GM19467 (cell line): ENCODE measurements around the gene LGMN.
"Not testable (repeated sequence)": the region's sequence is repeated elsewhere in the genome, so short reads cannot be mapped to it uniquely, and the experiment has no call there.

ENCODE experiments used
- ATAC-seq: cut with Tn5 transposase; IDR thresholded peaks from one replicate; pipeline ENCODE4 v1.9.1; 2021; ENCODE audit warnings: mild to moderate bottlenecking, moderate library complexity; ENCODE audit not compliant: unreplicated experiment

The LGMN gene

DNA sequence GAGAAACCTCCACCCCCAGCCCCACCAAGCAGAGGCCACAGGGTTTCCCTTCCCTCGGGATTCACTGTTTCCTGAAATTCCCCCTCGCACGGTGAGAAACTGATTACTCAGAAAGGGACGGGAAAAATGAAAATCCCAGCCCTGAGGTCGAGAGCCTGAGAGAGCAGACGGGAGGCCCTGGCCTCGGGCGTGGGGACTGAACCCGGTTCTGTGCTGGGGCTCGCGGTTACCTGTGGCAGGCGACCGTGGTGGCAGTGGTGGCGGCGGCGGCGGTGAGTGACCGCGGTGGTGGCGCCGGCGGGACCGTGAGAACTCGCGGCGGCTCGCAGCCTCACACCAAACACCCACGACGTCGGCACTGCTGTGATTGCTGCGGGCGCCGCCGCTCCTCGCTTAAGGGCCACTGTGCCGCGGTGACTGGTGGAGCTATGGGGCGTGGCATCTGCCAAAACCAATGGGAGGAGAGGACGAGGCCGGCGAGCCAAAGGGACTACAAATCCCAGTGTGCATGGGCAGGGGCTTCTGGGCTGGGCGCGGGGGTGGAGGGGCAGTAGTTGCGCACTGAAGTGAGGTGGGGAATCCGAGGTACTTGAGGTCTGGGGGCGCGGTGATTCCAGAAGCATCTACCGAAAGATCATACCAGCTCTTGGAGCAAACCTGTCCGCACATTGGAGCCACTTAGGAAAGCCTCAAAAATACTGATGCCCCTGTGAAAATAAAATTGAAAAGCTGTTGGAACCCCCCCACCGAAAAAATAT, at the start of gene LGMN:
Gene LGMN, minus strand, starts transcription at position 369 of the 758 bp plus-strand sequence. CDS start 15,841 bp downstream, outside the sequence.
- peak; percentile 69 for ATAC-seq

DNA sequence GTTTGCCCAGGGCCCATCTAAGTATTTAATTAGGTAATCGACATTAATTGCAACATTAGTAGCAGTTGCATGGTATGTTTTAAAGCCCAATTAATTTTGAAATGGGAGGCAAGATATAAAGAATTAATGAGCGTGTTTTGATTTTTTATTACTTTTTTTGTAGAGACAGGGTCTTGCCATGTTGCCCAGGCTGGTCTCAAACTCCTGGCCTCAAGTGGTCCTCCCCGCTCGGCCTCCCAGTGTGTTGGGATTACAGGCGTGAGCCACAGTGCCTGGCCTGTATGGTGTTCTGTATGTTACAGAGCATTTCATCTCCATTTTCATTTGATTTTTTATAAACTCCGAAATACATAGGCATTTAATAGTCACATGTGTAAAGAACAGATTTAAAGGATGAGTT, 46.5 kb upstream of the LGMN start:
- ATAC-seq = no peak

GRCh38 chr14:92794547-92794941, 46.1 kb upstream of the LGMN start:
- no peak for ATAC-seq

DNA sequence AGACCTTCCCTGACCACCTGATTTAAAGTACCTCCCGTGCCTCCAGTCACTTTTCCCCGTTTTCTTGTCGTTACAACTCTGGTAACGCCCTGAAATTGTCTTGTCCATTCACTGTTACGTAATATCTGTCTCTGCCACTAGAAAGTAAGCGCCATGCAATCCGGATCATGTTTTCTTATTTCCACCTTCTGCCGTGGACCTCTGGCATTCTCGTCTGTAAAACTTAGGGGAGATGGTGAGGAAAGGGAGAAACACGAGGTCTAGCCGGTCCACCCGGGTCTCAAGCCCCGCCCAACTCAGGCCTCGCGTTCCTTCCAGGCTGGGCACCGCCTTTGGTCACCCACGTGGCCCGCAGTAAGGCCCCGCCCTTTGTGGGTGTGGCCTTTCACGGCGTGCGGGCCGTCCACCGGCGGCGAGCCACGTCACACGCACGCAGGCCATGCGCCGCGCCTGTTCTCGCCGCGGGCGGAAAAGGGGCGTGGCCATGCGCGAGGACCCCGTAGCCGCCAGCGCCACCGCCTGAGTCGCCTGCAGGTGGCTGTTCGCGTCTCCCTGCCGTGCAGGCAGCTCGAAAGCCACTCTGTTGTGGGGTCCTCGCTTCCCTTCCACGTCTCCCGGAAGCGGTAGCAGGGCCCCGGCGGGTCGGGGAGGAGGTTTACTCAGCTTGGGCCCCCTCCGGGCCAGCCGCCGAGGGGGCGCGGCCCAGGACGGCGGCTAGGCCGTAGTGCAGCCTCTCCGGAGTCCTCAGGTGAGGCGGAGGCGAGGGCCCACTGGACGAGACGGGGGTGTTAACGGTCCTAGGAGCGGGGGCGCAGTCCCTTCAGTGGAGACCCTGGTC, 45.5 kb upstream of the LGMN start, which contains the start of gene GOLGA5:
Gene GOLGA5, plus strand, starts transcription at position 597 of the 838 bp plus-strand sequence. CDS start 3,133 bp downstream, outside the sequence.
- ATAC-seq = peak; percentile 96

DNA sequence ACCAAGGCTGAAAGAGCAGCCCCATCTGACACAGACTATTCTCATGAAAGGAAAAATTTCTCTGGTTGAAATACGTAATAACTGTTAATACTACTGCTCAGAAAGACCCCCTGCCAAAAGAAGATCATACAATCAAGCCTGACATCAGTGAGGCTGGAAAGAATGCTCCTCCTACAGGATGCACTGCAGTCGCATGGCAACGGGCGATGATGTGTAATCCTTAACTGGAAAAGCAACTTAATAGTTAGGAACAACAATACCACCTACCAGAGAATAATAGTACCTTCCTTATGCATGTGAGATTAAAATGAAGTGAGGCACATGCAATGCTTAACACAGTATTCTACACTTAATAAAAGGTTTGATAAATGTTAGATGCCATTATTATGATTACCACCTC, 44.5 kb upstream of the LGMN start:
- no peak for ATAC-seq

DNA sequence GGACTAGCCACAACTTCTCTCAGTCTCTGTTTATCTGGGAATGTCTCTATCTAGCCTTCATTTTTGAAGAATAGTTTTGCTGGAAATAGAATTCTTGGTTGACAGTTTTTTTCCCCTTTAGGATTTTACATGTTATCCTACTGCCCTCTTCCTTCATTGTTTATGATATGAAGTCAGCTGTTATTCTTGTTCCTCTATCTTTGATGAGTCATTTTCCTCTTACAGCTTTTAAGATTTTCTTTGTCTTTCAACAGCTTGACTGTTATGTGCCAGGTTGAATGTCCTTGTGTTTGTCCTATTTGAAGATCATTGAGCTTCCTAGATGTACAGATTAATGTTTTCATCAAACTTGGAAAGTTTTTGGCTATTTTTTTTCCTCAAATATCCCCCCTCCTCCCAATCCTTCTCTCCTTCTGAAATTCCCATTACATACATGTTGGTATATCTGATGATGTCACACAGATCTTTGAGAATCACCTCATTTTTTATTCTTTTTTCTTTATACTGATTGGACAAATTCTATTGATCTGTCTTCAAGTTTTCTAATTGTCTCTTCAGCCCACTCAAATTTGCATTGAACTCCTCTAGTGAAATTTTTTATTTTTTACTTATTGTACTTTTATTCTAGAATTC, 41.1 kb upstream of the LGMN start:
- no peak for ATAC-seq

DNA sequence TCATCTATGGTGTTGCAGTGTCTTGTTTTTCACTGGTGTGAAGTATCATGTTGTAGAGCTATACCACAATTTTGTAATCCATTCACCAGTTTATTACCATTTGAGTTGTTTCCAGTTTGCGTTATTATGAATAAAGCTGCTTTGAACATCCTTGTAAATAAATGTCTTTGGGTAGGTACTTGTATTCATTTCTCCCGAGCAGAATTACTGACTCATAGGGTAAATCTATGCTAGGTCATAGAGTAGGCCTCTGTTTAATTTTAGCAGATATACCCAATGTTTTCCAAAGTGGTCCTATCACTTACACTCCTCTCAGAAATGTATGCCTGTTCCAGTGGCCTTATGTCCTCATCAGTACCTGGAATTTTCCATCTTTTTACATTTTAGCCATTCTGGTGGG, 39.1 kb upstream of the LGMN start:
- no peak for ATAC-seq

DNA sequence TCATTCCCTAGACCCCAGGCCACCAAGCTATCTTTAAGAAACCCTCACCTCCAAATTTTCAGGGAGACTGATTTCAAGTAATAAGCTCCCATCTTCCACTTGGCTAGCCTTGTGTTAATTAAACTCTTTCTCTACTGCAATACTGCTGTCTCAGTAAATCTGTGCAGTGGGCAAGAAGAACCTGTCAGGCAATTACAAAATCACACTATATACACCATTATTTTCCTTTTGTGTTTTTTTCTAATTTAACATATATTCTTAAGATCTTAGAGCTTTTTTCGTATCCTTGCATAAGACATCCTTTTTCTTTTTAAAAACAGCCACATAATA, 38.0 kb upstream of the LGMN start:
- no peak for ATAC-seq

DNA sequence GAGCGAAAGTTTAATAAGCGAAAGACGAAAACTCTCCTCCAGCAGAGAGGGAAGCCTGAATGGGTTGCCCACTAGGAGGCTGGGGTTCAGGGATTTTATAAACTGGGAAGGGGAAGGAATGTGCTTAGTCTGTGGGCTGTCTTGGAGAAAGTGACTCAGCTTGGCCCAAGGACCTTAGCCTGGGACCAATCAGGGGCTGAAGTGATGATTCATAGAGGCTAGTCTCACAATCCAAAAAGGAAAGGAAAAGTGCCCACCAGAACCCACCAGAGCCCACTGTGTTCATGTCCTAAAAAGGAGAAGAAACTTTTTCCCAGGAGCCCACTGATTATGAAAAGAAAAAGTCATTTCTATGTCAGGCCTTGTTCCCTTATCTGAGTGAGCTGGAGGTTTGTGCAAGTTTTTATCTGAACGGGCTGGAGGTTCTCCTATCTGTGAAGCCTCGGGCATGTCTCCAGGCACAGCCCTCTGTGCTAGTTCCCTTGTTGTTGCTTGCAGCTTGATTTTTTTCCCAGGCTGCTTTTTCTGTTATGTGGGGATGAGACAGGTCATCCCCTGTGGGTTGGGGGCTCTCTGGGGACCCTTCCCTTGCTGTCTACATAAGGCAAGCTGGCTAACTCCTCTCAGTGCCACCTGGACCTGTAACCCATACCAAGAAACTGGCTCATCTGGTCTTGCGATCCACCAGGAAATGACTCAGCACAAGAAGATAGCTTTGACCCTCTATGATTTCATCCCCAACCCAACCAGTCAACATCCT, 37.4 kb upstream of the LGMN start:
- no peak for ATAC-seq

GRCh38 chr14:92783813-92784431, 35.5 kb upstream of the LGMN start:
- peak; percentile 58 for ATAC-seq

DNA sequence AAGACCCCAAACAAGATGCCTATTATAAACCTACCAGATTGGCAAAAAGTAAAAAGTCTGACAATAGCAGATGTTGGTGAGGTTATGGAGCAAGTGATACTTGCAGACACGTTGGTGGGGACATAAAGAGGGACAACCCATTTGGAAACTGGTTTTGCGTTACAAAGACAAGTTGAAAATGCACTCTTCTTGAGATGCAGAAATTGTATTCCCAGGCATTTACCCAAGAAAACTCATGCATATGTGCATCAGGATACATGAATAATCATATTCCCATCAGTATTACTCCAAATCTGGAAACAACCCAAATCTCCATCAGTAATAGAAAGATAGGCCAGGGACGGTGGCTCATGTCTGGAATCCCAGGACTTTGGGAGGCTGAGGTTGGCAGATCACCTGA, 32.9 kb upstream of the LGMN start:
- ATAC-seq = no peak

GRCh38 chr14:92780444-92781232, 32.2 kb upstream of the LGMN start:
- no peak for ATAC-seq

DNA sequence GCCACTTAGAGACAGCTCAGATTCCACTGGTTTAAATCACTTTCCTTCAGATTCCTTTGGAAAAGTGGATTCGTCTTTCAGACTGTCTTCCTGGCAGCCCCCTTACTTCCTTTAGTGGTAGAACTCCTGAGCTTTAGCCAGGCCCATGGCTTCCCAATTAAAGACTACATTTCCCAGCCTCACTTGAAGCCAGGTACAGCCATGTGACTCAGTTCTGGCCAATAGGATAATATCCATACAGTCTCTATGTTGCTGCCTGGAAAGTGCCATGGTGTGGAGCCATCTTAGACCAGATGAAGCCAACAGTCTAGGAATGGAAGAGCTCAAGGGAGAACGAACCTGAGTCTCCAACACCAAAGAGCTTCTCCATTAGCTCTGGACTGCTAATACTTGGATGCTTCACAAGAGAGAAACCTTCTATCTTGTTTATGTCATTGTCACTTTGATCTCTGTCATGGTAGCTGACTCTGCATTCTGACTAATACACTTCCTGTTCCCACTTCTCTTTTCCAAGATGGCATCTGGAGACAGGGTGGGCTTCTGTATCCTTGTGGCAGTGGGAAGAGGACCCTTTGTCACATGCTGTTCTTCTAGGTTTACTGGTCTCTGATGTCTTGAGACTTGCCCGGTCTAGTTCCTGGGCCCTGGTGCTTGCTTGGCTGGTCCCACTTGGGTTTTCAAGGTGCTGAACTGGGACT, 30.6 kb upstream of the LGMN start:
- ATAC-seq = not testable (repeated sequence)

- ATAC-seq = peak; percentile 93
Observed at GRCh38 chr14:92775292-92775691, 26.9 kb upstream of the LGMN start.

- no peak for ATAC-seq
Observed at GRCh38 chr14:92774572-92774971, 26.1 kb upstream of the LGMN start.

GRCh38 chr14:92770484-92770883, 22.1 kb upstream of the LGMN start:
- ATAC-seq = no peak

- no peak for ATAC-seq
Observed at GRCh38 chr14:92768795-92769194, 20.4 kb upstream of the LGMN start.

GRCh38 chr14:92768236-92768635, 19.8 kb upstream of the LGMN start:
- peak; percentile 79 for ATAC-seq
